HCT116 (cell line): ENCODE measurements around the gene TXLNA. TPM values are rescaled to one million over a fixed set of nuclear protein-coding genes. Genes with fewer than 3 reads are reported as not detected.

Source experiments
- ATAC-seq: fragments of 200-7000 bp; cut with Tn5 transposase; 2 replicates; pipeline ENCODE4 v1.9.1; 2020; ENCODE audit warnings: mild to moderate bottlenecking, moderate library complexity
- BruUV-seq: library from RNA; stranded (reverse); fragments of 400-500 nt; replicated peaks from 2 replicates; lab custom pipeline; 2021; lab: Mats Ljungman, UMichigan
- CTCF ChIA-PET: fragments of 300-600 bp; sonication (Branson Sonifier 250); formaldehyde crosslinking; loops from one replicate; lab custom pipeline; 2021; ENCODE audit warnings: antibody characterized with exemption; lab: Charles Lee
- POLR2A ChIA-PET: fragments of 300-600, 350-600 bp; sonication (Branson Sonifier 250); formaldehyde crosslinking; loops from one replicate; lab custom pipeline; 2021; ENCODE audit warnings: antibody characterized with exemption; lab: Charles Lee
- RAD21 ChIA-PET, 2 experiments: fragments of 300-600 bp; sonication (Branson Sonifier 250); formaldehyde crosslinking; loops; one replicate each; lab custom pipeline; 2023; ENCODE audit warnings: low total read pairs in 2 of 2; ENCODE audit not compliant: uncharacterized antibody in 2 of 2, unreplicated experiment in 2 of 2, low non-redundant PET in 1 of 2; lab: Charles Lee
- DNase-seq: peaks from one replicate; pipeline ENCODE4 v3.0.0-alpha.2; 2010; ENCODE audit warnings: low read depth, low spot score
- H2AFZ ChIP-seq: fragments of 200-600 bp; shearing (Covaris generic), sonication (generic); 2 replicates; pipeline ENCODE4 v1.6.1; 2017; ENCODE audit warnings: low read depth, mixed run types, mixed read lengths, antibody characterized with exemption, low read length; ENCODE audit not compliant: poor library complexity, severe bottlenecking
- H3K27ac ChIP-seq: 2 replicates; pipeline ENCODE4 v1.5.1; 2012; ENCODE audit warnings: low read depth, low read length
- H3K27me3 ChIP-seq: fragments of 200-600 bp; sonication (generic); 2 replicates; pipeline ENCODE4 v1.6.1; 2016; ENCODE audit warnings: mixed run types, low read length, mixed read lengths; ENCODE audit not compliant: insufficient read depth
- H3K36me3 ChIP-seq, 2 experiments: fragments of 200-500 bp in 1 of 2; fragments of 200-600 bp in 1 of 2; sonication (Bioruptor generic) in 1 of 2; sonication (generic) in 1 of 2; 2 replicates each; pipeline versions ENCODE4 v1.5.1 to v1.6.1; 2014 to 2016; ENCODE audit warnings: low read length in 2 of 2, inconsistent platforms in 1 of 2, mixed read lengths in 1 of 2, mixed run types in 1 of 2; ENCODE audit not compliant: insufficient read depth in 2 of 2, control insufficient read depth in 1 of 2
- H3K4me1 ChIP-seq, 2 experiments: fragments of 200-600 bp in 1 of 2; sonication (generic) in 1 of 2; 2 replicates each; pipeline versions ENCODE4 v1.5.1 to v1.6.1; 2012 to 2017; ENCODE audit warnings: low read length in 2 of 2, inconsistent platforms in 1 of 2, mild to moderate bottlenecking in 1 of 2, mixed read lengths in 1 of 2, mixed run types in 1 of 2, moderate library complexity in 1 of 2; ENCODE audit not compliant: insufficient read depth in 2 of 2, control insufficient read depth in 1 of 2
- H3K4me2 ChIP-seq: fragments of 200-600 bp; sonication (generic); 2 replicates; pipeline ENCODE4 v1.6.1; 2017; ENCODE audit warnings: mixed run types, low read length, mixed read lengths
- H3K4me3 ChIP-seq, 2 experiments: fragments of 200-600 bp in 1 of 2; sonication (generic) in 1 of 2; replicated peaks in 1 of 2; 2 replicates each; pipeline ENCODE4 v1.5.1; 2011 to 2016; ENCODE audit warnings: low read length in 2 of 2, control low read depth in 1 of 2, low read depth in 1 of 2, mild to moderate bottlenecking in 1 of 2, mixed read lengths in 1 of 2, mixed run types in 1 of 2
- H3K79me2 ChIP-seq: fragments of 200-600 bp; sonication (generic); 2 replicates; pipeline ENCODE4 v1.6.1; 2017; ENCODE audit warnings: mild to moderate bottlenecking, mixed run types, low read length, moderate library complexity, mixed read lengths; ENCODE audit not compliant: insufficient read depth
- H3K9ac ChIP-seq: fragments of 200-600 bp; sonication (generic); 2 replicates; pipeline ENCODE4 v1.6.1; 2016; ENCODE audit warnings: low read length, mixed read lengths
- H3K9me2 ChIP-seq: fragments of 200-600 bp; sonication (generic), shearing (Covaris generic); 2 replicates; pipeline ENCODE4 v1.6.1; 2017; ENCODE audit warnings: mixed run types, mild to moderate bottlenecking, moderate library complexity; ENCODE audit not compliant: insufficient read depth
- H3K9me3 ChIP-seq, 2 experiments: fragments of 200-500 bp in 1 of 2; fragments of 200-600 bp in 1 of 2; sonication (Bioruptor generic) in 1 of 2; sonication (generic) in 1 of 2; 2 replicates each; pipeline ENCODE4 v1.6.1; 2014 to 2017; ENCODE audit warnings: low read length in 2 of 2, mixed read lengths in 2 of 2, inconsistent platforms in 1 of 2, low read depth in 1 of 2, mild to moderate bottlenecking in 1 of 2, mixed run types in 1 of 2, moderate library complexity in 1 of 2; ENCODE audit not compliant: control insufficient read depth in 1 of 2, insufficient read depth in 1 of 2
- H4K20me1 ChIP-seq: fragments of 200-600 bp; sonication (generic), shearing (Covaris generic); 2 replicates; pipeline ENCODE4 v1.6.1; 2017; ENCODE audit warnings: mixed run types, mild to moderate bottlenecking, moderate library complexity; ENCODE audit not compliant: insufficient read depth
- ATF3 ChIP-seq: IDR thresholded peaks from 2 replicates; pipeline ENCODE4 v1.6.1; 2012
- ELF1 ChIP-seq: IDR thresholded peaks from 2 replicates; pipeline ENCODE4 v1.6.1; 2012; ENCODE audit warnings: low read depth, borderline replicate concordance
- EZH2 ChIP-seq: fragments of 200-600 bp; sonication (generic); IDR thresholded peaks from 2 replicates; pipeline ENCODE4 v1.6.1; 2017; ENCODE audit warnings: antibody characterized with exemption, mixed run types
- EZH2phosphoT487 ChIP-seq: fragments of 200-600 bp; IDR thresholded peaks from 2 replicates; pipeline ENCODE4 v1.6.1; 2018; ENCODE audit warnings: antibody characterized with exemption, borderline replicate concordance
- JUND ChIP-seq: IDR thresholded peaks from 2 replicates; pipeline ENCODE4 v1.6.1; 2012
- POLR2A ChIP-seq: IDR thresholded peaks from 2 replicates; pipeline ENCODE4 v1.7.0; 2011; ENCODE audit warnings: borderline replicate concordance; ENCODE audit not compliant: insufficient read depth, insufficient read length; ENCODE audit errors: extremely low read depth
- POLR2AphosphoS5 ChIP-seq: IDR thresholded peaks from 2 replicates; pipeline ENCODE4 v1.6.1; 2011; ENCODE audit warnings: mild to moderate bottlenecking, low read depth, low read length, moderate library complexity
- RAD21 ChIP-seq: IDR thresholded peaks from 2 replicates; pipeline ENCODE4 v1.6.1; 2012; ENCODE audit warnings: low read depth, mild to moderate bottlenecking
- SP1 ChIP-seq: IDR thresholded peaks from 2 replicates; pipeline ENCODE4 v1.6.1; 2012; ENCODE audit warnings: low read depth
- TCF7L2 ChIP-seq: IDR thresholded peaks from 2 replicates; pipeline ENCODE4 v1.7.0; 2011; ENCODE audit warnings: borderline replicate concordance, inconsistent platforms; ENCODE audit not compliant: insufficient read depth, insufficient read length; ENCODE audit errors: extremely low read depth
- YY1 ChIP-seq: IDR thresholded peaks from 2 replicates; pipeline ENCODE4 v1.6.1; 2011; ENCODE audit warnings: low read length, low read depth, moderate library complexity, mild to moderate bottlenecking; ENCODE audit not compliant: insufficient replicate concordance; ENCODE audit errors: extremely low read depth
- ZFX ChIP-seq: fragments of 450-650 bp; IDR thresholded peaks from 2 replicates; pipeline ENCODE4 v1.6.1; 2017
- intact Hi-C: fragments of 100-400 bp; cut with micrococcal nuclease; formaldehyde crosslinking; loops from 2 replicates; pipeline ENCODE4 v1.10.0; 2022
- total RNA-seq: library from RNA; stranded (reverse); gene quantifications from one replicate; pipeline ENCODE4 v1.2.1, GENCODE V29; 2021; ENCODE audit not compliant: unreplicated experiment
- TF ChIP-seq, protein P1 (sequence below): IDR thresholded peaks from 2 replicates; pipeline ENCODE4 v1.6.1; 2012; ENCODE audit warnings: low read depth
- TF ChIP-seq, protein P2 (sequence below): IDR thresholded peaks from 2 replicates; pipeline ENCODE4 v1.6.1; 2011; ENCODE audit warnings: mild to moderate bottlenecking, low read length, moderate library complexity; ENCODE audit not compliant: insufficient replicate concordance; ENCODE audit errors: extremely low read depth
- TF ChIP-seq, protein P3 (sequence below): IDR thresholded peaks from 2 replicates; pipeline ENCODE4 v1.6.1; 2012

TXLNA gene
- total RNA-seq, 1 experiment from 2014 or later: 37.2 TPM

- CTCF ChIA-PET: interaction anchor here (1.1 kb wide), 1 partner anchor 13 kb away, joined by 3 read pairs; no protein-coding TSS in a partner anchor
Observed at GRCh38 chr1:32197074-32197473, 17.6 kb downstream of the TXLNA start.

GRCh38 chr1:32197837-32198236 lies 18.4 kb downstream of the TXLNA start:
- Histone ChIP-seq H3K9me3 (no peaks in the 10 kb centered on the region), H3K9me2 (no peaks in the 10 kb centered on the region), H3K4me1 (peaks cover 5 to 21% of the 10 kb centered on the region in 2 experiments; a peak in 3 of 4 replicates), H3K27me3 (no peaks in the 10 kb centered on the region), H3K27ac (no peak overlapping the region), H3K4me3 (no peak overlapping the region), H3K9ac (no peak overlapping the region), H3K4me2 (no peak overlapping the region), H4K20me1 (no peaks in the 10 kb centered on the region; the same call in 1 of the 2 replicates), H3K79me2 (no peaks in the 10 kb centered on the region), H2AFZ (no peak overlapping the region), H3K36me3 (peaks cover 22 to 43% of the 10 kb centered on the region in 2 experiments)
- intact Hi-C loops: no loop called here
- ChIA-PET POLR2A (no interaction called here), CTCF (interaction anchor here (1.1 kb wide), 1 partner anchor 13 kb away, joined by 3 read pairs; no protein-coding TSS in a partner anchor), RAD21 (no interaction called here)
- no peak for DNase-seq
- no peak for ATAC-seq
- BruUV-seq: no TSS peak
- TF ChIP-seq EZH2phosphoT487: no peak
- TF ChIP-seq, protein P1, sequence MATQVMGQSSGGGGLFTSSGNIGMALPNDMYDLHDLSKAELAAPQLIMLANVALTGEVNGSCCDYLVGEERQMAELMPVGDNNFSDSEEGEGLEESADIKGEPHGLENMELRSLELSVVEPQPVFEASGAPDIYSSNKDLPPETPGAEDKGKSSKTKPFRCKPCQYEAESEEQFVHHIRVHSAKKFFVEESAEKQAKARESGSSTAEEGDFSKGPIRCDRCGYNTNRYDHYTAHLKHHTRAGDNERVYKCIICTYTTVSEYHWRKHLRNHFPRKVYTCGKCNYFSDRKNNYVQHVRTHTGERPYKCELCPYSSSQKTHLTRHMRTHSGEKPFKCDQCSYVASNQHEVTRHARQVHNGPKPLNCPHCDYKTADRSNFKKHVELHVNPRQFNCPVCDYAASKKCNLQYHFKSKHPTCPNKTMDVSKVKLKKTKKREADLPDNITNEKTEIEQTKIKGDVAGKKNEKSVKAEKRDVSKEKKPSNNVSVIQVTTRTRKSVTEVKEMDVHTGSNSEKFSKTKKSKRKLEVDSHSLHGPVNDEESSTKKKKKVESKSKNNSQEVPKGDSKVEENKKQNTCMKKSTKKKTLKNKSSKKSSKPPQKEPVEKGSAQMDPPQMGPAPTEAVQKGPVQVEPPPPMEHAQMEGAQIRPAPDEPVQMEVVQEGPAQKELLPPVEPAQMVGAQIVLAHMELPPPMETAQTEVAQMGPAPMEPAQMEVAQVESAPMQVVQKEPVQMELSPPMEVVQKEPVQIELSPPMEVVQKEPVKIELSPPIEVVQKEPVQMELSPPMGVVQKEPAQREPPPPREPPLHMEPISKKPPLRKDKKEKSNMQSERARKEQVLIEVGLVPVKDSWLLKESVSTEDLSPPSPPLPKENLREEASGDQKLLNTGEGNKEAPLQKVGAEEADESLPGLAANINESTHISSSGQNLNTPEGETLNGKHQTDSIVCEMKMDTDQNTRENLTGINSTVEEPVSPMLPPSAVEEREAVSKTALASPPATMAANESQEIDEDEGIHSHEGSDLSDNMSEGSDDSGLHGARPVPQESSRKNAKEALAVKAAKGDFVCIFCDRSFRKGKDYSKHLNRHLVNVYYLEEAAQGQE: no peak
- TF ChIP-seq ELF1: no peak
- TF ChIP-seq, protein P2, sequence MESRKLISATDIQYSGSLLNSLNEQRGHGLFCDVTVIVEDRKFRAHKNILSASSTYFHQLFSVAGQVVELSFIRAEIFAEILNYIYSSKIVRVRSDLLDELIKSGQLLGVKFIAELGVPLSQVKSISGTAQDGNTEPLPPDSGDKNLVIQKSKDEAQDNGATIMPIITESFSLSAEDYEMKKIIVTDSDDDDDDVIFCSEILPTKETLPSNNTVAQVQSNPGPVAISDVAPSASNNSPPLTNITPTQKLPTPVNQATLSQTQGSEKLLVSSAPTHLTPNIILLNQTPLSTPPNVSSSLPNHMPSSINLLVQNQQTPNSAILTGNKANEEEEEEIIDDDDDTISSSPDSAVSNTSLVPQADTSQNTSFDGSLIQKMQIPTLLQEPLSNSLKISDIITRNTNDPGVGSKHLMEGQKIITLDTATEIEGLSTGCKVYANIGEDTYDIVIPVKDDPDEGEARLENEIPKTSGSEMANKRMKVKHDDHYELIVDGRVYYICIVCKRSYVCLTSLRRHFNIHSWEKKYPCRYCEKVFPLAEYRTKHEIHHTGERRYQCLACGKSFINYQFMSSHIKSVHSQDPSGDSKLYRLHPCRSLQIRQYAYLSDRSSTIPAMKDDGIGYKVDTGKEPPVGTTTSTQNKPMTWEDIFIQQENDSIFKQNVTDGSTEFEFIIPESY: no peak
- TF ChIP-seq, protein P3, sequence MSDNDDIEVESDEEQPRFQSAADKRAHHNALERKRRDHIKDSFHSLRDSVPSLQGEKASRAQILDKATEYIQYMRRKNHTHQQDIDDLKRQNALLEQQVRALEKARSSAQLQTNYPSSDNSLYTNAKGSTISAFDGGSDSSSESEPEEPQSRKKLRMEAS: no peak
- TF ChIP-seq ATF3: no peak
- no peak for TF ChIP-seq ZFX
- TF ChIP-seq TCF7L2: no peak
- no peak for TF ChIP-seq YY1
- no peak for TF ChIP-seq JUND
- no peak for TF ChIP-seq RAD21

More at GRCh38 chr1:32197074-32197473, 17.6 kb downstream of the TXLNA start:
- Histone ChIP-seq H3K27ac (no peak overlapping the region; the same call in 1 of the 2 replicates), H2AFZ (no peak overlapping the region), H3K4me3 (no peak overlapping the region), H3K4me1 (peaks cover 5 to 21% of the 10 kb centered on the region in 2 experiments; a peak in 3 of 4 replicates), H3K27me3 (no peaks in the 10 kb centered on the region), H3K9me2 (no peaks in the 10 kb centered on the region), H4K20me1 (no peaks in the 10 kb centered on the region; the same call in 1 of the 2 replicates), H3K9me3 (no peaks in the 10 kb centered on the region), H3K36me3 (peaks cover 27 to 50% of the 10 kb centered on the region in 2 experiments), H3K79me2 (no peaks in the 10 kb centered on the region), H3K9ac (no peak overlapping the region), H3K4me2 (no peak overlapping the region)
- ATAC-seq: no peak
- DNase-seq: no peak
- intact Hi-C loops: no loop called here
- BruUV-seq: no TSS peak
- RAD21 ChIA-PET: no interaction called here
- POLR2A ChIA-PET: no interaction called here
- TF ChIP-seq ZFX (no peak), EZH2 (no peak), POLR2A (no peak), TCF7L2 (no peak), SP1 (no peak), ELF1 (no peak), YY1 (no peak), POLR2AphosphoS5 (no peak)
